ENCODE results near the gene ATP9A.
"Not testable (repeated sequence)": the region's sequence is repeated elsewhere in the genome, so short reads cannot be mapped to it uniquely, and the experiment has no call there.

The ATP9A gene

GRCh38 chr20:51692806-51693400 is 75.3 kb downstream of the ATP9A start:
- DNase-seq (ENCODE audit: low spot score) = no peak

DNA sequence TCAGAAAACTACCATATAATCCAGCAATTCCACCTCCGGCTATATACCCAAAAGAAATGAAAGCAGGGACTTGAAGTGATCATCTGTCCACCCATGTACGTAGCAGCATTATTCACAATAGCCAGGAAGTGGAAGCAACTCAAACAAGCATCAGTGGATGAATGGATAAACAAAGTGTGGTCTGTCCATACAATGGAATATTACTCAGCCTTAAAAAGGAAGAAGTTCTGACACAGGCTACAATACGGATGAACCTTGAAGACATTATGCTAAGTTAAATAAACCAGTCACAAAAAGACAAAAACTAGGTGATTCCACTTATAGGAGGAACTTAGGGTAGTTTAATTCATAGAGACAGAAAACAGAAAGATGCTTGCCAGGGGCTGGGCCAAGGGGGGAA is 76.5 kb downstream of the ATP9A start:
- no peak for DNase-seq (ENCODE audit: low spot score)

DNA sequence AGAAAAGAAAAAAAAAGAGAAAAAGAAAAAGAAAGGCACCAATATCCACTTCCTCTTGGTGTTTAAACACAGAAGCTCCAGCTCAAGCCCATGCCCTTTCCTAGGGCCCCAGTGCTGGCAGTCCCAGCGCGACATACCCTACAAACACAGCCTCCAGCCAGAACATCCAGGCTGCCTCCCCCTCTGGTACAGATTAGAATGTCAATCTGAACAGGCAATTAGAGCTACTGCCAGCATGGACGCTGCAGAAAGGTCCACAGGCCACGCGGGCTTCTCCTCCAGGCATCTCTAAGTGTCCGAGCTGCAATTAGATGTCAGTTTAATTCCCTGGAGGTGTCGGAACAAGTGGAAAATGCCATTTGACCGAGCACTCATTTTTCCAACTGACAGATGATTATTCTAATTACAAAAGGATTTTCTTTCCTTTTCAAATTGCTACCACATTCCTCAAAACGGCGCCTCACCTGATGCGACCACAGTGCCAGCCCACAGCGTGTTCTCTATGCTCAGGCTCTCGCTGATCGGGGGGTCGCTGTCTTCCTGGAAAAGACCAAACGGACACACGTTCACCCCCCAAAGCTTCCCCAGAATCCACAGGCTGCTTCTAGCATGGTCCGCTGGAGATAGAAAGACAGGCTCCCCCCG is 79.5 kb downstream of the ATP9A start:
- no peak for DNase-seq (ENCODE audit: low spot score)

GRCh38 chr20:51687630-51688029 is 80.6 kb downstream of the ATP9A start:
- no peak for DNase-seq (ENCODE audit: low spot score)

- peak; percentile 8 for DNase-seq (ENCODE audit: low spot score)
Measured at GRCh38 chr20:51687108-51687507, 81.1 kb downstream of the ATP9A start.

DNA sequence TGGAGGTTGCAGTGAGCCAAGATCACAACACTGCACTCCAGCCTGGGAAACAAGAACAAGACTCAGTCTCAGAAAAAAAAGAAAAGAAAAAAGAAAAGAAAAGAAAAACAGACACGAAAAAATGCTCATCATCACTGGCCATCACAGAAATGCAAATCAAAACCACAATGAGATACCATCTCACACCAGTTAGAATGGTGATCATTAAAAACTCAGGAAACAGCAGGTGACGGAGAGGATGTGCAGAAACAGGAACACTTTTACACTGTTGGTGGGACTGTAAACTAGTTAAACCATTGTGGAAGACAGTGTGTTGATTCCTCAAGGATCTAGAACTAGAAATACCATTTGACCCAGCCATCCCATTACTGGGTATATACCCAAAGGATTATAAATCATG is 82.7 kb downstream of the ATP9A start:
- not testable (repeated sequence) for DNase-seq (ENCODE audit: low spot score)

- no peak for DNase-seq (ENCODE audit: low spot score)
Measured at GRCh38 chr20:51680067-51680749, 88.0 kb downstream of the ATP9A start.

DNA sequence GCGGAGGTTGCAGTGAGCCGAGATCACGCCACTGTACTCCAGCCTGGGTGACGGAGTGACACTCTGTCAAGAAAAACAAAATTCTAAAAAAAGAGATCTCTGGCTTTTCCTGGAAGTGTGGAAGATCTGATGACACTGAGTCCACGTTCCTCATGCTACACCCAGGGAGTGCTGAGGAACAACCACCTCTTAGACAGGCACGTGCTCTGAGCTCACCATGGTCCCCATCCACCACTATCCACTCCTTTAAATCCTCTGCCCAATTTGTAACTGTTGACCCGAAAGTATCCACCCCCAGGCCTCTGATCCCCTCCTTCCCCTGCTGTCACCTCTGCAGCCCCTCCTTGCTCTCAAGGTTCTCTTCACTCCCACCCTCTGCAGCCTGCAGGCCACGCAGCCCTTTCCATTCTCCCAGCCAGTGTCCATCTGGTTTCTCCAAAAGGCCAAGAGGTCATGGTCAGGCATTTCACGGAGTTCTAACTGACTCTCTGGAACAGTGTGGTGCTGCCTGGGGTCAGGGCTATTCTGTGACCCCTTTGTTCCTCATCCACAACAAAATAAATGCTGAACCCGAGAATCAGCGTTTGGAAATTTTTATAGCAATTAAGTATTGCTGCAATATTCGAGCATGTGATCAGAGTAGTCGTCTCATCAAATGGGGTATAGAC is 88.8 kb downstream of the ATP9A start:
- no peak for DNase-seq (ENCODE audit: low spot score)

- DNase-seq (ENCODE audit: low spot score) = peak; percentile 25
Measured at GRCh38 chr20:51678026-51678697, 90.0 kb downstream of the ATP9A start.

DNA sequence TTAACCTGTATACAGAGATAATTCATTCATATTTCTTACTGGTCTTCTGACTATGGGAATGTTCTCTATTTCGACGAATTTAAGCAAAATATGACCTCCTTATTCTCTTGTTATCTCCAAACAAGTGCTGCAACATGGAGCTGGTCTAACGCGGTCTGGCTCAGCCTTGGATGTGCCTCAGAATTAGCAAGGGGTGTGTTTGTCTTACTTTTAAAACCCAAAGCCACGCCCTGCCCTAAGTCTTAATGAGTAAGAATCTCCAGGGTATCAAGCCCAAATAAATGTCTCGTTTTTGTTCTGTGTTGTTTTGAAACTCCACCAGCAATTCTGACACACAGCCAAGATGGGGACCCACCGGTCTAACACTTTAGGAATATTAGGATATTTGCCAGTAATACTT is 99.2 kb downstream of the ATP9A start:
- no peak for DNase-seq (ENCODE audit: low spot score)

GRCh38 chr20:51668515-51668914 is 99.7 kb downstream of the ATP9A start:
- no peak for DNase-seq (ENCODE audit: low spot score)

- DNase-seq (ENCODE audit: low spot score) = no peak
Measured at GRCh38 chr20:51667491-51667890, 100.7 kb downstream of the ATP9A start.

DNA sequence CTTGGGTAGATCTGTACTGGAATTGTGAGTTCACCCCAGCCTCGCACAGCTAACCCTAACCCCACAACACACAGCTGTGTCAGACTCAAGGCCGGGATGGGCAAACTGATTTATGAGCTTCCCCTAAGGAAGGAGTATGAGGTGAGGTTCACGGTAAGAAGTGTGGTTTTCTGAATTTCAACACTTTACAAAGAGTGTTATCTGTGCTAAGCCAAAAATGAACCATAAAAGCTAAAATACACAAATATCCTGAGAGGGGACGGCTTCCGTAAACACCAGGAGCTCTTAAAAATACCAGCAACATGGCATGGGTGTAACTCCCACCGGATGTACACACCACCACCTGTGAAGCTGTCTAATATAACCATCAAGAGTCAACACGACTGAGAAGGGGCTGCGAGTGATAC is 101.2 kb downstream of the ATP9A start:
- no peak for DNase-seq (ENCODE audit: low spot score)

DNA sequence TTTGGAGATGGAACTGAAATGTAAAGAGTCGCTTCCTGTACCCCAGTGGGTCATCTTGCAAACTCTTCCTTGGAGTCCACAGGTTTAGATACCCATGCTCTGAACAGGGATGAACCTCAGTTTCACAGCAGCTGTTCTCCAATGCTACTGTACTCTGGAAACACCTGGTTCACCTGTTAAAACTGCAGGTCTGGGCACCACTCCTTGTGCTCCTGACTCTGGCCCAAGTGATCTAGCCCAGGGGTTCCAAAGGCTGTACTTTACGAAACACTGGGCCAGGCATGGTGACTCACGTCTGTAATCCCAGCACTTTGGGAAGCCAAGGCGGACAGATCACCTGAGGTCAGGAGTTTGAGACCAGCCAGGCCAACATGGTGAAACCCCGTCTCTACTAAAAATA is 102.1 kb downstream of the ATP9A start:
- DNase-seq (ENCODE audit: low spot score) = no peak

DNA sequence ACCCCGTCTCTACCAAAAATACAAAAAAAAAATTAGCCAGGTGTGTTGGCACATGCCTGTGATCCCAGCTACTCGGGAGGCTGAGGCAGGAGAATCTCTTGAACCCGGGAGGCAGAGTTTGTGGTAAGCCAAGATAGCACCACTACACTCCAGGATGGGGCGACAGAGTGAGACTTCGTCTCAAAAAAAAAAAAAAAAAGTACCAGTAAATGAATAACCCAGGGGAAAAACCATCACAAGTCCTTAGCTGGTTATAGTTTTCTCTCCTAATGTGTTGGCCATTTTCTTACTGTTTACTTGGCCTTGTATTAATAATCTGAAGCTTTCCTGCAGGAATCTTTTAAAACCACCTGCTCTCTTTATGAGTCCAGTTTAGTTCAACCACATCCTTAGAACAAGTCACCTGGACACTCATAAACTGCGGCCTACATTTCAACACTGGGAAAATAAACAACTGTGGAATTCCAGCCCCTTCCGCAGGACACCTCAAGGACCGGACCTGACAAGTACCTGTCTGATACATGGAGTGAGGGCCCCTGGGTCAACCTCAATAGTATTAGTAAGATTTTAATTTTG is 102.6 kb downstream of the ATP9A start:
- DNase-seq (ENCODE audit: low spot score) = no peak

DNA sequence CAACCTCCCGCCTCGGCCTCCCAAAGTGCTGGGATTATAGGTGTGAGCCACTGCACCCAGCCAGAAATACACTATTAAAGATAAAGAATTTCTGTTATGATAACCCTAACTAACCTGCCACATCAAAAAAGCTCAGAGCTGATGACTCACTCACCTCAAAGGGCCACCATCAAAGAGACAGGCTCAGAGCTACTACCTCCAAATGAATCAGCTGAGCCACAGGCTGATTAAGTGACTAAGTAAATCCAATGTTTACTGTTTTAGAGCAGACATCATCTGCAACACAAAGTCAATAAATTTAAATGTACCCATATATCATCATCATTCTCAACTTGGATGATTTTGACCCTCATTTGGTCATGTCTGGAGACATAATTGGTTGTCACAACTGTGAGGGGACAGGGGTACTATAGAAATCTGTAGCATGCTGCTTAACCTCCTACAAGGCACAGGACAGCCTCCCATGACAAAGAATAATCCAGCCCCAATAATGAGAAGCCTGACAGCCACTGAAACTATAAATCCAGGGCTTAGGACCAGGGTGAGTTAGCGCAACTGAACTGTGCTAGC is 106.5 kb downstream of the ATP9A start:
- DNase-seq (ENCODE audit: low spot score) = peak; percentile 42

DNA sequence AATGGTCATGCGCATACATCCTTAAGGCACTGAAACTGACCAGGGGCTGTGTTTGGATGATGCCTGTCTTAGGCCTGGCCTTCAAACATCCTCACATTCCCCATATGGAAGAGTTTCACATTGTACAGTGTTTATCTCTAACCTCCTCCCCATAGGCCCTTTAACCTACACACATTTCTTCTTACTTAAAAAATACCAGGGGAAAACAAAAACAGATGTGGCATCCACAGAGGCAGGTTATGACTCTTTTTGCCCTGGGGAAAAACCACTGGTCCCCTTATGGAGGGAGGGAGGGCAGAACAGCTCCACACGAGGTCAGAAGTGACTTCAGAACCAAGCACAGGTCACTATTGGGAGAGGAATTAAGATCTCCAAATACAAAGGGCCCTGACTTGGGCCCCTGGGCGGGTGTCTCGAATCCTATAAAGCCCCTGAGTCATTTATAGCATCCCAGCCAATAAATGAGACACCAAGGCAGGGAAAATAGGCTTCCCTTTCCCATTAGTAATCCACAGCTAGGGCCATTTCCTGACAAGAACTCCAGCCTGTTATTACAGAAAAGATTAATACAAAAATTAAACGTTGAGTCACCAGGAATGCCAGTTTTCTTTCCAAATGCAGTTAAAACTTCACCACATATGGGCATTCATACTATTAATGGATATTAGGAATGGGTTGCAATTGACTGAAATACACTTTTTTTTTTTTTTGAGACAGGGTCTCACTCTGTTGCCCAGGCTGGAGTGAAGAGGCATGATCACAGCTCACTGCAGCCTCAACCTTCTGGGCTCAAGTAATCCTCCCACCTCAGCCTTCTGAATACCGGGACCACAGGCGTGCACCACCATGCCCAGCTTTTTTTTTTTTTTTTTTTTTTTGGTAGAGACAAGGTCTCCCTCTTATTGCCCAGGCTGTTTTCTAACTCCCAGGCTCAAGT is 107.2 kb downstream of the ATP9A start:
- peak; percentile 75 for DNase-seq (ENCODE audit: low spot score)

- DNase-seq (ENCODE audit: low spot score) = no peak
Measured at GRCh38 chr20:51659491-51660050, 108.6 kb downstream of the ATP9A start.

DNA sequence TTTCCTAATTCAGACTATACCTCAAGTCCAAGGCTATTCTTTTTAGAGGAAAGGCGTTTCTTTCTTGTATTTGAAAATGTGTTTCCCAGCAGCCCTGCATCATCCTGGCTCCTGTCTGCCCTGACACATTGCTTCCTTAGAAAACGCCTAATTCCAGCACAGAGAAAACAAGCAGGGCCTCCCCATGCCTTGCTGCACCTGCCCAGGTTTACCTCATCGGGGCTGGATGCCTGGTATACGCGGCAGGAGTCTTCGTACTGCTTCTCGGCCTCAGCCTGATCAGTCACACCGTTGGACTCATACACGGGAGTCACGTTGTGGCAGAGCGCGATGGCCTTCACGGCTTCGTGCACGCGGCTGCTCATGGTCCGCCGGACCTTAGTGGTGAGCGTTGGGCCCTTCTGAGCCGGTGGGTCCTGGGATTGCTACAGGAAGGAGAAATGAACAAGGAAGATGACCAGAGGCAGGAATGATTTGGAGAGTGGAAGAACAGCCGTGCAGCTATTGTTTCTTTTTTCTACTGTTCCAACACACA is 111.4 kb downstream of the ATP9A start:
- DNase-seq (ENCODE audit: low spot score) = no peak

DNA sequence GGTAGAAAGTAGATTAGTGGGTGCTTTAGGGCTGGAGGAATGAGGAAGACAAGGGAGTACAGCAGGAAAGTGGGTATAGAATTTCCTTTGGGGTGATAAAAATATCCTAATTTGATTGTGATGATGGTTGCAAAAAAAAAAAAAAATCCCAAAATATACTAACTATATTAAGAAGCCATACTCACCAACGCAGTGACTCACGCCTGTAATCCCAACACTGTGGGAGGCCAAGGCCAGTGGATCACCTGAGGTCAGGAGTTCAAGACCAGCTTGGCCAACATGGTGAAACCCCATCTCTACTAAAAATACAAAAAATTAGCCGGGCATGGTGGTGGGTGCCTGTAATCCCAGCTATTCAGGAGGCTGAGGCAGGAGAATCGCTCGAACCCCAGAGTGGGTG is 112.1 kb downstream of the ATP9A start:
- not testable (repeated sequence) for DNase-seq (ENCODE audit: low spot score)
